Neural progenitor cell (in vitro differentiated cells): ENCODE measurements around the gene TBC1D30. TPM values are rescaled to one million over a fixed set of nuclear protein-coding genes. Genes with fewer than 3 reads are reported as not detected.

Source experiments
- DNase-seq: peaks from one replicate; pipeline ENCODE4 v3.0.0-alpha.2; 2016; ENCODE audit warnings: low spot score
- H2AFZ ChIP-seq: fragments of 200-600 bp; sonication (generic); replicated peaks from 2 replicates; pipeline ENCODE4 v1.6.1; 2016; ENCODE audit warnings: antibody characterized with exemption
- H3F3A ChIP-seq: fragments of 200-600 bp; sonication (generic); 2 replicates; pipeline ENCODE4 v1.6.1; 2016; ENCODE audit warnings: antibody characterized with exemption, low read depth
- H3K27ac ChIP-seq: fragments of 200-600 bp; sonication (generic); 2 replicates; pipeline ENCODE4 v1.5.1; 2016; ENCODE audit warnings: mild to moderate bottlenecking
- H3K27me3 ChIP-seq: fragments of 200-600 bp; sonication (generic); 2 replicates; pipeline ENCODE4 v1.6.1; 2016; ENCODE audit warnings: mild to moderate bottlenecking, moderate library complexity
- H3K36me3 ChIP-seq: fragments of 200-600 bp; sonication (generic); 2 replicates; pipeline ENCODE4 v1.5.1; 2016
- H3K4me1 ChIP-seq: fragments of 200-600 bp; sonication (generic); 2 replicates; pipeline ENCODE4 v1.6.1; 2016; ENCODE audit warnings: mixed run types
- H3K4me2 ChIP-seq: fragments of 200-600 bp; sonication (generic); 2 replicates; pipeline ENCODE4 v1.6.1; 2016
- H3K4me3 ChIP-seq: fragments of 200-600 bp; sonication (generic); 2 replicates; pipeline ENCODE4 v1.5.1; 2016
- H3K79me2 ChIP-seq: fragments of 200-600 bp; sonication (generic); 2 replicates; pipeline ENCODE4 v1.6.1; 2016; ENCODE audit warnings: low read depth
- H3K9ac ChIP-seq: fragments of 200-600 bp; sonication (generic); 2 replicates; pipeline ENCODE4 v1.6.1; 2016
- H3K9me3 ChIP-seq: fragments of 200-600 bp; sonication (generic); 2 replicates; pipeline ENCODE4 v1.5.1; 2016; ENCODE audit warnings: low read depth
- H4K20me1 ChIP-seq: fragments of 200-600 bp; sonication (generic); 2 replicates; pipeline ENCODE4 v1.6.1; 2016; ENCODE audit warnings: low read depth
- H3K27ac Mint-ChIP-seq: 3 replicates; pipeline ENCODE4 v1.8.0; 2021; ENCODE audit warnings: mixed read lengths
- H3K27me3 Mint-ChIP-seq: 2 replicates; pipeline ENCODE4 v1.8.0; 2022; ENCODE audit warnings: low read depth, mild to moderate bottlenecking, inconsistent platforms, moderate library complexity, mixed read lengths; ENCODE audit not compliant: insufficient read depth
- H3K36me3 Mint-ChIP-seq: 3 replicates; pipeline ENCODE4 v1.8.0; 2021; ENCODE audit warnings: mixed read lengths
- H3K4me1 Mint-ChIP-seq: 3 replicates; pipeline ENCODE4 v1.8.0; 2021; ENCODE audit warnings: mixed read lengths
- H3K4me3 Mint-ChIP-seq: 3 replicates; pipeline ENCODE4 v1.8.0; 2021; ENCODE audit warnings: mild to moderate bottlenecking, moderate library complexity, mixed read lengths
- H3K9me3 Mint-ChIP-seq: 3 replicates; pipeline ENCODE4 v1.8.0; 2020; ENCODE audit warnings: mixed read lengths
- CTCF ChIP-seq: fragments of 200-600 bp; sonication (generic); IDR thresholded peaks from 2 replicates; pipeline ENCODE4 v1.5.1; 2017; ENCODE audit warnings: antibody characterized with exemption, mild to moderate bottlenecking
- EZH2 ChIP-seq: fragments of 200-600 bp; sonication (generic); IDR thresholded peaks from 2 replicates; pipeline ENCODE4 v1.6.1; 2017; ENCODE audit warnings: antibody characterized with exemption, mild to moderate bottlenecking, moderate library complexity
- EZH2phosphoT487 ChIP-seq: fragments of 200-600 bp; sonication (generic); IDR thresholded peaks from 2 replicates; pipeline ENCODE4 v1.6.1; 2017; ENCODE audit warnings: antibody characterized with exemption
- total RNA-seq: library from RNA; depleted of rRNA; stranded (reverse); fragments of >200 nt; gene quantifications from 2 replicates; pipeline ENCODE4 v1.2.3, GENCODE V29; 2015; ENCODE audit warnings: low replicate concordance

The TBC1D30 gene
- total RNA-seq, 1 donor from 2014 or later: 9.7 TPM

- Histone ChIP-seq H3K27me3 (no peaks in the 10 kb centered on the region), H3K9me3 (no peaks in the 10 kb centered on the region), H3F3A (no peaks in the 10 kb centered on the region), H3K9ac (no peak overlapping the region), H3K4me3 (no peak overlapping the region), H3K79me2 (no peaks in the 10 kb centered on the region), H3K4me2 (no peak overlapping the region), H2AFZ (no peak overlapping the region), H3K36me3 (no peaks in the 10 kb centered on the region), H3K4me1 (no peaks in the 10 kb centered on the region), H3K27ac (no peak overlapping the region), H4K20me1 (no peaks in the 10 kb centered on the region)
- peaks cover 9% of the 10 kb centered on the region for H3K27me3 Mint-ChIP-seq
- TF ChIP-seq EZH2: no peak
- TF ChIP-seq EZH2phosphoT487: no peak
- TF ChIP-seq CTCF: no peak
- H3K9me3 Mint-ChIP-seq: no peaks in the 10 kb centered on the region
- no peaks in the 10 kb centered on the region for H3K4me1 Mint-ChIP-seq
- no peak overlapping the region for H3K4me3 Mint-ChIP-seq
- DNase-seq: no peak
- no peaks in the 10 kb centered on the region for H3K36me3 Mint-ChIP-seq
- no peak overlapping the region for H3K27ac Mint-ChIP-seq
Observed at GRCh38 chr12:64892561-64892960, 68.1 kb downstream of the TBC1D30 start.

- H3K9ac ChIP-seq: no peak overlapping the region
- no peaks in the 10 kb centered on the region for H3K79me2 ChIP-seq
- H3K4me3 ChIP-seq: no peak overlapping the region
- Mint-ChIP-seq H3K27me3 (peaks cover 5% of the 10 kb centered on the region), H3K27ac (no peak overlapping the region), H3K9me3 (no peaks in the 10 kb centered on the region), H3K4me3 (no peak overlapping the region), H3K4me1 (no peaks in the 10 kb centered on the region), H3K36me3 (no peaks in the 10 kb centered on the region)
- H3K36me3 ChIP-seq: no peaks in the 10 kb centered on the region
- no peaks in the 10 kb centered on the region for H3K4me1 ChIP-seq
- no peaks in the 10 kb centered on the region for H3F3A ChIP-seq
- H3K27me3 ChIP-seq: no peaks in the 10 kb centered on the region
- no peak for TF ChIP-seq EZH2phosphoT487
- no peak for TF ChIP-seq CTCF
- TF ChIP-seq EZH2: no peak
- H4K20me1 ChIP-seq: no peaks in the 10 kb centered on the region
- no peak overlapping the region for H3K4me2 ChIP-seq
- DNase-seq: no peak
- H2AFZ ChIP-seq: no peak overlapping the region
- no peak overlapping the region for H3K27ac ChIP-seq
- H3K9me3 ChIP-seq: no peaks in the 10 kb centered on the region
Observed at GRCh38 chr12:64893961-64894360, 69.5 kb downstream of the TBC1D30 start.

- Histone ChIP-seq H3K9ac (no peak overlapping the region), H3K36me3 (no peaks in the 10 kb centered on the region), H3K27ac (no peak overlapping the region), H3K9me3 (no peaks in the 10 kb centered on the region), H2AFZ (no peak overlapping the region), H3K27me3 (no peaks in the 10 kb centered on the region), H3K4me3 (no peak overlapping the region), H3F3A (no peaks in the 10 kb centered on the region), H3K79me2 (no peaks in the 10 kb centered on the region), H4K20me1 (no peaks in the 10 kb centered on the region), H3K4me2 (no peak overlapping the region), H3K4me1 (no peaks in the 10 kb centered on the region)
- no peaks in the 10 kb centered on the region for H3K4me1 Mint-ChIP-seq
- no peaks in the 10 kb centered on the region for H3K36me3 Mint-ChIP-seq
- TF ChIP-seq EZH2phosphoT487 (no peak), EZH2 (no peak), CTCF (no peak)
- H3K27ac Mint-ChIP-seq: no peak overlapping the region
- peaks cover 3% of the 10 kb centered on the region for H3K27me3 Mint-ChIP-seq
- H3K9me3 Mint-ChIP-seq: no peaks in the 10 kb centered on the region
- H3K4me3 Mint-ChIP-seq: no peak overlapping the region
- no peak for DNase-seq
Observed at GRCh38 chr12:64894827-64895475, 70.5 kb downstream of the TBC1D30 start.
